Bronchial epithelial cell (primary cell): ENCODE results near the gene SEC14L6. TPM values are rescaled to one million over a fixed set of nuclear protein-coding genes. Genes with fewer than 3 reads are reported as not detected.

Experiments used
- DNase-seq: peaks from one replicate; pipeline ENCODE4 v3.0.0-alpha.2; 2010; ENCODE audit warnings: low read depth
- FAIRE-seq: peaks from 2 replicates; lab custom pipeline; 2011; peaks lifted over from hg19 to GRCh38; lab: Jason Lieb, UNC
- H3K27me3 ChIP-seq: 2 replicates; pipeline ENCODE4 v1.5.1; 2011; ENCODE audit warnings: low read length; ENCODE audit not compliant: control insufficient read depth, insufficient read depth
- H3K36me3 ChIP-seq: 2 replicates; pipeline ENCODE4 v1.5.1; 2011; ENCODE audit warnings: low read length; ENCODE audit not compliant: control insufficient read depth, insufficient read depth
- H3K4me3 ChIP-seq: 2 replicates; pipeline ENCODE4 v1.5.1; 2011; ENCODE audit warnings: mild to moderate bottlenecking, low read depth, low read length, control low read depth
- total RNA-seq: library from RNA; depleted of rRNA; stranded (reverse); fragments of >200 nt; gene quantifications from 2 replicates; pipeline ENCODE4 v1.2.1, GENCODE V29; 2014
- TF ChIP-seq, protein P1 (sequence below): IDR thresholded peaks from 2 replicates; pipeline ENCODE4 v1.5.1; 2011; ENCODE audit warnings: mild to moderate bottlenecking, moderate library complexity, low read length, control low read depth, inconsistent platforms; ENCODE audit not compliant: insufficient read depth, severe bottlenecking

The SEC14L6 gene
- total RNA-seq, 1 donor from 2014 or later, result not detected

- Histone ChIP-seq H3K36me3 (no peaks in the 10 kb centered on the region), H3K4me3 (no peak overlapping the region), H3K27me3 (no peaks in the 10 kb centered on the region)
- no peak for FAIRE-seq
- TF ChIP-seq, protein P1, sequence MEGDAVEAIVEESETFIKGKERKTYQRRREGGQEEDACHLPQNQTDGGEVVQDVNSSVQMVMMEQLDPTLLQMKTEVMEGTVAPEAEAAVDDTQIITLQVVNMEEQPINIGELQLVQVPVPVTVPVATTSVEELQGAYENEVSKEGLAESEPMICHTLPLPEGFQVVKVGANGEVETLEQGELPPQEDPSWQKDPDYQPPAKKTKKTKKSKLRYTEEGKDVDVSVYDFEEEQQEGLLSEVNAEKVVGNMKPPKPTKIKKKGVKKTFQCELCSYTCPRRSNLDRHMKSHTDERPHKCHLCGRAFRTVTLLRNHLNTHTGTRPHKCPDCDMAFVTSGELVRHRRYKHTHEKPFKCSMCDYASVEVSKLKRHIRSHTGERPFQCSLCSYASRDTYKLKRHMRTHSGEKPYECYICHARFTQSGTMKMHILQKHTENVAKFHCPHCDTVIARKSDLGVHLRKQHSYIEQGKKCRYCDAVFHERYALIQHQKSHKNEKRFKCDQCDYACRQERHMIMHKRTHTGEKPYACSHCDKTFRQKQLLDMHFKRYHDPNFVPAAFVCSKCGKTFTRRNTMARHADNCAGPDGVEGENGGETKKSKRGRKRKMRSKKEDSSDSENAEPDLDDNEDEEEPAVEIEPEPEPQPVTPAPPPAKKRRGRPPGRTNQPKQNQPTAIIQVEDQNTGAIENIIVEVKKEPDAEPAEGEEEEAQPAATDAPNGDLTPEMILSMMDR, result no peak
- DNase-seq, result no peak
Measured at GRCh38 chr22:30502153-30502552, 44.4 kb downstream of the SEC14L6 start.

DNA sequence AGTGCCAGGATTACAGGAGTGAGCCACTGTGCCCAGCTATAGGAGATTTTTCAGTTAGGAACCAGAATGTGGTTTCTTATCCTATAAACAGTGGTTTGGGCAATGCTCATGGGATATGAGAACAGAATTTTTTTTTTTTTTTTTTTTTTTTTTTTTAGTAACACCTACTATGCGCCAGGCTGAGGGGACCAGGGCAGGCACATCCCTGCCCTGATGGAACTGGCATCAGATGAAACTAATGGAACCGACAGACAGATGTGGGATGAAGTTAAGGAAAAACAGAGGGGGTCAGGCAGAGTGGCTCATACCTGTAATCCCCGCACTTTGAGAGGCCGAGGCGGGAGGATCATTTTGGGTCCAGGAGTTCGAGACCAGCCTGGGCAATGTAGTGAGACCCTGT, 45.9 kb downstream of the SEC14L6 start:
- no peaks in the 10 kb centered on the region for H3K27me3 ChIP-seq
- DNase-seq (no peak), FAIRE-seq (no peak)
- H3K4me3 ChIP-seq, result no peak overlapping the region
- TF ChIP-seq, protein P1, result no peak
- no peaks in the 10 kb centered on the region for H3K36me3 ChIP-seq

GRCh38 chr22:30497466-30498150, 48.9 kb downstream of the SEC14L6 start:
- H3K4me3 ChIP-seq, result no peak overlapping the region
- TF ChIP-seq, protein P1, result no peak
- DNase-seq, result no peak
- no peak for FAIRE-seq
- no peaks in the 10 kb centered on the region for H3K27me3 ChIP-seq
- no peaks in the 10 kb centered on the region for H3K36me3 ChIP-seq

GRCh38 chr22:30495041-30495784, 51.3 kb downstream of the SEC14L6 start:
- no peak for DNase-seq
- peak; percentile 50 for FAIRE-seq
- Histone ChIP-seq H3K36me3 (no peaks in the 10 kb centered on the region), H3K4me3 (no peak overlapping the region), H3K27me3 (no peaks in the 10 kb centered on the region)
- TF ChIP-seq, protein P1, result no peak

DNA sequence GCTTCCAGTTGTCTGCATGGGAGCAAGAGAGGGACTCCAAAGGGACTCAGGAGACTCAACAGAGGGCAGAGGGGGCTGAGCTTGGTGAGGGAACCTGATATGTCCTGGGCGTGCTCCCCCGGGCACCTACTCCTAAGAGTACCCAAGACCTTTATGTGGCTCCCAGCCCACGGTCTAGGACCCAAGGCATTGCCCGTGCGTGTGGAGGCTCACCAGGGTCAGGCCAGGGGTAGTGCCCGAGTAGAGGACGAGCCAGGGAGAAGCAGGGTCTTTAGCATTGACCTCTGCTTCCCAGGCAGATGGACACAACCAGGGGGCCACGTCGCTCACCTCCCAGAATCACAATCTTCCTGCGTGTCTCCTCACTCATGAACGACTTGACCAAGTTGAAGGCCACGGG, 54.4 kb downstream of the SEC14L6 start:
- peaks cover 1% of the 10 kb centered on the region for H3K27me3 ChIP-seq
- TF ChIP-seq, protein P1, result no peak
- FAIRE-seq (peak; percentile 28), DNase-seq (no peak)
- H3K36me3 ChIP-seq, result no peaks in the 10 kb centered on the region
- H3K4me3 ChIP-seq, result no peak overlapping the region
